Astrocyte of the spinal cord (primary cell): ENCODE results near the gene FBXW12.
A peak's percentile ranks its signal among the peaks of the same experiment; 100 is the strongest.

Experiments used
- DNase-seq: peaks from one replicate; pipeline ENCODE4 v3.0.0; 2011; ENCODE audit warnings: low read depth, low spot score
- H3K4me3 ChIP-seq: 2 replicates; pipeline ENCODE4 v1.5.1; 2011; ENCODE audit warnings: low read depth, mild to moderate bottlenecking, low read length, moderate library complexity
- CTCF ChIP-seq: IDR thresholded peaks from 2 replicates; pipeline ENCODE4 v1.5.1; 2012; ENCODE audit warnings: low read depth, mild to moderate bottlenecking, low read length, inconsistent platforms
- in situ Hi-C: cut with HindIII; loops from 2 replicates; pipeline ENCODE4 v1.10.0; 2017; ENCODE audit warnings: low sequenced_read_pairs

FBXW12 gene

GRCh38 chr3:48420561-48420960, 48.5 kb downstream of the FBXW12 start:
- in situ Hi-C loops = no loop called here
- no peak for DNase-seq
- TF ChIP-seq CTCF = no peak
- H3K4me3 ChIP-seq = no peak overlapping the region

- DNase-seq = no peak
- in situ Hi-C loops = no loop called here
- no peak overlapping the region for H3K4me3 ChIP-seq
- peak; percentile 6 for TF ChIP-seq CTCF
Observed at GRCh38 chr3:48422272-48422671, 50.3 kb downstream of the FBXW12 start.

DNA sequence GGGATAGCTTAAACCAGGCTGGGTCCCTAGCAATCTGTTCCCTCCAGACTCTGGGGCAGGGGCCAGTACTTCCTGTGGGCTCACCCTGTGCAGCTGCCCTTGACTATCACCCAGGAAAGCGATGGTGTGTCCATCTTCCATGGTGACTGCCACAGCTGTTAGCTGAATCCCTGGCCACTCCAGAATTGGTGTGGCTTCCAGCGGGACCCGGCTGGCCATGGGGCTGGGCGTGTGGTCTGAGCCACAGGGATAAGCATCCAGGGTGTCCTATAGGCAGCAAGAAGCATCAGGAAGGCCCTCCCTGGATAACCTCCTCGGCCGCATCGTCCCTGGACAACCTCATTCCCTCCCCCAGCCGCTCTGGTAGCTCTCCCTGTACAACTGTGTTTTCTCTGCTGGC, 50.7 kb downstream of the FBXW12 start:
- no peak for DNase-seq
- no peak overlapping the region for H3K4me3 ChIP-seq
- TF ChIP-seq CTCF = no peak
- in situ Hi-C loops = no loop called here

- in situ Hi-C loops = no loop called here
- no peak for DNase-seq
- no peak for TF ChIP-seq CTCF
- no peak overlapping the region for H3K4me3 ChIP-seq
Observed at GRCh38 chr3:48423241-48423882, 51.3 kb downstream of the FBXW12 start.

GRCh38 chr3:48423883-48424695, 52.1 kb downstream of the FBXW12 start:
- no peak for TF ChIP-seq CTCF
- no peak for DNase-seq
- in situ Hi-C loops = no loop called here
- no peak overlapping the region for H3K4me3 ChIP-seq

DNA sequence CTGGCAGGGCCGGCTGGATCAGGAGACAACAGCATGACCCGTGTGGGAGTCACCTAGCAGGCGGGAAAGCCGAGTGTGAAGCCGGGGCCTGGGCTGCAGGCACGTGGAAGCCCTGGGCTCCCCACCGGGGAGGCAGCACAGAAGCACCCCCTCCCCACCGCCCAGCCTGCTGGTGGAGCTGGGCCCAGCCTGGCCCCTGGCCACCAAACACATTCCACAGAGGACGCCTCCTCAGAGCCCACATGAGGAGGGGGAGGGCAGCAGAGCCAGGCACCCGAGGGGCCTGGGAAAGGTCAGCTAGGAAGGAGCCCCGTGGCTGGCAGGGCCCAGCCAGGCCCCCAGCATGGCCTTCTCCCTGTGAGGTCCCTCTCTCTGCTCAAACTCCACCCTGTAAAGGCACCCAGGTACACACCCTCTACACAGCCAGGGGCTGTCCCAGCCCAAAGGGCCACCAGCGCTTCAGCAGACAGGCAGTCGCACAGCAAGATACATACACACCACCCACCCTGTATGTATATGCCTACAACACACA, 53.3 kb downstream of the FBXW12 start:
- H3K4me3 ChIP-seq = no peak overlapping the region
- no peak for DNase-seq
- in situ Hi-C loops = no loop called here
- TF ChIP-seq CTCF = no peak
